ENCODE measurements around the gene PLCB4. TPM values are rescaled to one million over a fixed set of nuclear protein-coding genes. Genes with fewer than 3 reads are reported as not detected.
"Not testable (repeated sequence)": the region's sequence is repeated elsewhere in the genome, so short reads cannot be mapped to it uniquely, and the experiment has no call there.

PLCB4 gene
- total and polyA plus RNA-seq, 7 donors = 0.90 to 6.7 (median 2.1) TPM

DNA sequence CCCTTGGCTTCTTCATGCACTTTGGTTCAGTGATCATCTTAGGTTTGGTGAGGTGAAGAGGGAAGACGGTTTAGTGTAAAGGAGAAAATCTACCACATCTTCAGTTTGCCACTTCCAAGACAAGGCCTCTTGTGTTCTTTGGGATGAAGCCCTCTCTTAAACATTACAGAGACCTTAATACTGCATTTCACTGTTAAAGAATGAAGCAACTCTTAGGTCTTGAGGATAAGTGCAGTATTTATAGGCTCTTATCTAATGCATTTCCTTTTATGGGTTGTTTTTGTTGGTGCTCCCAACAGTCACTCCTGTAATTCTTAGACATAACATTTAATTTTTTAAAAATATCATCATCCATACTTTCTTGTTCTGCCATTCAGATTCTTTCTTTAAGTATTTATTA lies 305.6 kb downstream of the PLCB4 start:
- ATAC-seq = no peak
- H3K9me3 ChIP-seq = no peaks in the 10 kb centered on the region

DNA sequence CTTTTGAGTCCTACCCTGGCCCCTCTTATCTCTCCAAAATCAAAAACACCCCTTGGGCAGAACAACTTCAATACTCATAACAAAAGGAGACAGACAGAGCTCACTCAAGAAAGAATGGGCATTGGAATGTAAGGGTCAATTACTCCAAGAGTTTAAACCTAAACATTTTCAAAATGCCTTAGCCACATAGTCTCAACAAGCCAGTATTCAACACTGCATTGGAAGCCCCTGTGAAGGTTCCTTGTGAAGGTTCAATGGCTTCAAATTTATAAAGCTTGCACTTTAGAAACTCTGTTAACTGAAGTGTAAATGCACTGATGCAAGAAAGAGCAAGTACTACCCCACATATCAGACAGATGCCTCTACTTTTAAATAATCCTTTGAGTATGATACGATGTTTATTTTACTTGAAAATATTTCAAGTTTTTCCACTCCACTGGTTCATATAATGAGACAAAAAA lies 306.4 kb downstream of the PLCB4 start:
- no peak overlapping the region for H3K4me3 ChIP-seq
- TF ChIP-seq, protein P1, sequence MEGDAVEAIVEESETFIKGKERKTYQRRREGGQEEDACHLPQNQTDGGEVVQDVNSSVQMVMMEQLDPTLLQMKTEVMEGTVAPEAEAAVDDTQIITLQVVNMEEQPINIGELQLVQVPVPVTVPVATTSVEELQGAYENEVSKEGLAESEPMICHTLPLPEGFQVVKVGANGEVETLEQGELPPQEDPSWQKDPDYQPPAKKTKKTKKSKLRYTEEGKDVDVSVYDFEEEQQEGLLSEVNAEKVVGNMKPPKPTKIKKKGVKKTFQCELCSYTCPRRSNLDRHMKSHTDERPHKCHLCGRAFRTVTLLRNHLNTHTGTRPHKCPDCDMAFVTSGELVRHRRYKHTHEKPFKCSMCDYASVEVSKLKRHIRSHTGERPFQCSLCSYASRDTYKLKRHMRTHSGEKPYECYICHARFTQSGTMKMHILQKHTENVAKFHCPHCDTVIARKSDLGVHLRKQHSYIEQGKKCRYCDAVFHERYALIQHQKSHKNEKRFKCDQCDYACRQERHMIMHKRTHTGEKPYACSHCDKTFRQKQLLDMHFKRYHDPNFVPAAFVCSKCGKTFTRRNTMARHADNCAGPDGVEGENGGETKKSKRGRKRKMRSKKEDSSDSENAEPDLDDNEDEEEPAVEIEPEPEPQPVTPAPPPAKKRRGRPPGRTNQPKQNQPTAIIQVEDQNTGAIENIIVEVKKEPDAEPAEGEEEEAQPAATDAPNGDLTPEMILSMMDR (IDR thresholded peaks at IDR 0.05) = no peak
- 84 to 94% (median 87%) methylated on average over 1 of the region's 1 CpG for WGBS, 3 donors
- no peaks in the 10 kb centered on the region for H3K9me3 ChIP-seq
- intact Hi-C loops (cut with DNase I) = no loop called here
- no peaks in the 10 kb centered on the region for H3K4me1 ChIP-seq
- DNase-seq (no peak), ATAC-seq (no peak)
- no peaks in the 10 kb centered on the region for H3K27me3 ChIP-seq (ENCODE audit: insufficient read depth in 3 of 3, low read length in 2 of 3)
- H3K36me3 ChIP-seq (ENCODE audit: insufficient read depth in 1 of 2, low read depth in 1 of 2) = no peaks in the 10 kb centered on the region
- H3K27ac ChIP-seq = no peak overlapping the region

More for the DNA sequence above, 305.6 kb downstream of the PLCB4 start:
- H3K36me3 ChIP-seq (ENCODE audit: insufficient read depth in 1 of 2, low read depth in 1 of 2) = no peaks in the 10 kb centered on the region
- intact Hi-C loops (cut with DNase I) = no loop called here
- no peak overlapping the region for H3K4me3 ChIP-seq
- DNase-seq = no peak
- TF ChIP-seq, protein P1 (IDR thresholded peaks at IDR 0.05) = no peak
- no peaks in the 10 kb centered on the region for H3K4me1 ChIP-seq
- no peak overlapping the region for H3K27ac ChIP-seq
- 96 to 97% (median 97%) methylated on average over 1 of the region's 1 CpG for WGBS, 3 donors
- no peaks in the 10 kb centered on the region for H3K27me3 ChIP-seq (ENCODE audit: insufficient read depth in 3 of 3, low read length in 2 of 3)

DNA sequence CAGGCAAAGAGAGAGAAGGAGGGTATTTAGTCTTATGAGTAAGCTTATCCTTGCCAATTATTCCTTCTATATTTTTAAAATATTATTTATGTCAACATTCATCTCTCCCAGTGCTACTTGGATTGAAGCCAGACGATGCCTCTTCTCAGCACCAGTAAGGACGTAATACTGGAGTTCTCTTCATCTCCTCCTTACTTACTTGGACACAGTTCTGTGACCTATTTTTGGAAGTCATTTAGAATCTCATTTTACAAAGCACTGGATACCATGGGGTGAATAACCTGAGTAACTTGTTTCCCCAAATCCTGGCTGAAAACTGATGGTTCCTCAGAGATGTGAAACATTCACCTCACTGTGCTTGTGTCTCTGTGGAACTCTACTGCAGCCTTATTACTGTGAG lies 308.1 kb downstream of the PLCB4 start:
- Histone ChIP-seq H3K4me1 (no peaks in the 10 kb centered on the region), H3K27me3 (ENCODE audit: insufficient read depth in 3 of 3, low read length in 2 of 3) (no peaks in the 10 kb centered on the region), H3K9me3 (no peaks in the 10 kb centered on the region), H3K4me3 (no peak overlapping the region), H3K36me3 (ENCODE audit: insufficient read depth in 1 of 2, low read depth in 1 of 2) (no peaks in the 10 kb centered on the region), H3K27ac (no peak overlapping the region)
- ATAC-seq (no peak), DNase-seq (no peak)
- TF ChIP-seq, protein P1 (IDR thresholded peaks at IDR 0.05) = no peak
- WGBS, 3 donors = 37 to 64% (median 44%) methylated on average over 2 of the region's 2 CpGs
- intact Hi-C loops (cut with DNase I) = no loop called here

GRCh38 chr20:9385345-9386310 lies 316.7 kb downstream of the PLCB4 start:
- ATAC-seq; H3K4me1 ChIP-seq; H3K27ac ChIP-seq; H3K9me3 ChIP-seq; intact Hi-C loops (cut with DNase I); H3K27me3 ChIP-seq (ENCODE audit: insufficient read depth in 3 of 3, low read length in 2 of 3); H3K4me3 ChIP-seq: not testable (repeated sequence)
- H3K36me3 ChIP-seq (ENCODE audit: insufficient read depth in 1 of 2, low read depth in 1 of 2) = peaks cover 0 to 15% of the 10 kb centered on the region in 2 donors
- DNase-seq = peak in 1 of 2 donors; percentile 42
- 95 to 98% (median 96%) methylated on average over 55 to 61 of the region's 61 CpGs for WGBS, 3 donors

- 83 to 94% (median 92%) methylated on average over 8 of the region's 8 CpGs for WGBS, 3 donors
- ATAC-seq (no peak), DNase-seq (no peak)
- no peak overlapping the region for H3K4me3 ChIP-seq
- intact Hi-C loops (cut with DNase I) = no loop called here
- peaks cover 0 to 15% of the 10 kb centered on the region in 2 donors for H3K36me3 ChIP-seq (ENCODE audit: insufficient read depth in 1 of 2, low read depth in 1 of 2)
- no peaks in the 10 kb centered on the region for H3K4me1 ChIP-seq
- no peaks in the 10 kb centered on the region for H3K27me3 ChIP-seq (ENCODE audit: insufficient read depth in 3 of 3, low read length in 2 of 3)
- H3K9me3 ChIP-seq = no peaks in the 10 kb centered on the region
- H3K27ac ChIP-seq = no peak overlapping the region
- TF ChIP-seq, protein P1 (IDR thresholded peaks at IDR 0.05) = no peak
Observed at GRCh38 chr20:9388160-9388812, 319.4 kb downstream of the PLCB4 start.

All from psoas muscle (tissue), 8 donors.